GM13976 (cell line): Measurements from ENCODE around the gene TMEM87A.

Experiments
- DNase-seq: peaks from one replicate; pipeline ENCODE4 v3.0.0; 2012; ENCODE audit warnings: low spot score
- in situ Hi-C: fragments of 300-500 bp; cut with MboI; formaldehyde crosslinking; loops from one replicate; pipeline ENCODE4 v1.12.0; 2022; ENCODE audit warnings: low sequenced_read_pairs, mixed read lengths, inconsistent platforms; ENCODE audit not compliant: unreplicated experiment
- TF ChIP-seq, protein P1 (sequence below): IDR thresholded peaks from 2 replicates; pipeline ENCODE4 v1.5.1; 2012; ENCODE audit warnings: borderline replicate concordance, mild to moderate bottlenecking; ENCODE audit not compliant: insufficient read depth; ENCODE audit errors: extremely low read depth, missing control alignments, control extremely low read depth

The TMEM87A gene

DNA sequence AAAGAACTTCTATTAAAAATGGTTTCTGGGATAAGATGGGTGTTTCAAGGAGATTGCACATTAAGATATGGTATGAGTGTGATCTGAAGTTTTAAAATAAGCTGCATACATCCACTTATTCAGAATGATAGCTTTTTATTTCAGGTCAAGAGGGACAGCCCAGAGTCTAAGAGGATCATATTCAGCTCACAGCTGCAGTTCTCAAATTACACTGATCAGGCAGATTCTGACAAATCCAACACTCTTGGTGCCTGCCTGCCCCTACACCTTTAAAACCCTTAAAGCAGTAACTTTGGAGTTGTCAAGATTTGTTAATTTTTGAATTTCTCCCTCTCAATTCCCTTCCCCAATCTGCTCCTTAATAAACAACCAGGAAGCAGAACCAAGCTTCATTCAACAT, 9.1 kb upstream of the TMEM87A start:
- in situ Hi-C loops, result no loop called here
- no peak for DNase-seq
- TF ChIP-seq, protein P1, sequence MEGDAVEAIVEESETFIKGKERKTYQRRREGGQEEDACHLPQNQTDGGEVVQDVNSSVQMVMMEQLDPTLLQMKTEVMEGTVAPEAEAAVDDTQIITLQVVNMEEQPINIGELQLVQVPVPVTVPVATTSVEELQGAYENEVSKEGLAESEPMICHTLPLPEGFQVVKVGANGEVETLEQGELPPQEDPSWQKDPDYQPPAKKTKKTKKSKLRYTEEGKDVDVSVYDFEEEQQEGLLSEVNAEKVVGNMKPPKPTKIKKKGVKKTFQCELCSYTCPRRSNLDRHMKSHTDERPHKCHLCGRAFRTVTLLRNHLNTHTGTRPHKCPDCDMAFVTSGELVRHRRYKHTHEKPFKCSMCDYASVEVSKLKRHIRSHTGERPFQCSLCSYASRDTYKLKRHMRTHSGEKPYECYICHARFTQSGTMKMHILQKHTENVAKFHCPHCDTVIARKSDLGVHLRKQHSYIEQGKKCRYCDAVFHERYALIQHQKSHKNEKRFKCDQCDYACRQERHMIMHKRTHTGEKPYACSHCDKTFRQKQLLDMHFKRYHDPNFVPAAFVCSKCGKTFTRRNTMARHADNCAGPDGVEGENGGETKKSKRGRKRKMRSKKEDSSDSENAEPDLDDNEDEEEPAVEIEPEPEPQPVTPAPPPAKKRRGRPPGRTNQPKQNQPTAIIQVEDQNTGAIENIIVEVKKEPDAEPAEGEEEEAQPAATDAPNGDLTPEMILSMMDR, result no peak

DNA sequence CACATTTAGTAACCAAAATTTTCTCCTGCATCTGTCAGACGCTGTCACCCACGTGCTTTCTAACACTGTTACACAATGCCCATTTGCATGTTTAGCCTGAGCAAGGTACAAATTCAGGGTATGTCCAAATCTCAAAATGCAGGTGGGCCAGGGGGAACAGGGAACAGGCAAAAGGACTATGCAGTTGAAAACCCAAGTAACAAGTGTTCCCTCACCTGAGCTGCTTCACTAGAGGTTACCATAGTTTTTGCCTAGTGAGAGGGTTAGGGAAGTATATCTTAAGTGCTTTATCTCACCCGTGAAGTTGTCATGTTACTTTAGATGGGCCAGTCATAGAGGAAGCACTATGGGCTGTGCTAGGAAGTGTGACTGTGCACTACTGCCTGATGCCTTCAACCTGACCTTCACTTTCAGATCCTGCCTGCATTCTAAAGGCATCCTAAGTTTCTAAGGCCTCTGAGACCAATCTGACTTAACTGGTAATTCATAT, 6.0 kb upstream of the TMEM87A start:
- in situ Hi-C loops, result no loop called here
- DNase-seq, result no peak
- TF ChIP-seq, protein P1, result no peak

DNA sequence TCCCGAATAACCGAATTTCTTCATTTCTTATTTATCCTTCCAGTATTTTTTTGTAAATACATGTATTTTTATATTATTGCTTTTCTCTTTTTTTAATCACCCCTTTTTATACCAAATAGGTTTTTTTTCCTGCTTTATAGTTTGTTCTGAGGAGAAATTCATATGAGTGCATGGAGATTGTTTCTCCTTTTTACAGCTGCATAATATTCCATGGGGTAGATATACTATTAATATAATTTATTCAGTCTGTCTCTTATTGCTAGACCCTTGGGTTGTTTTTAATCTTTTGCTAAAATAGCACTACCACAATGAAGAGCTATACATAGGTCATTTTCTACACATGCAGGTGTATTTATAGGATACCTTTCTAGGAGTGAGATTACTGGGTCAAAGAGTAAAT, 3.5 kb upstream of the TMEM87A start:
- in situ Hi-C loops, result no loop called here
- no peak for DNase-seq
- TF ChIP-seq, protein P1, result no peak

DNA sequence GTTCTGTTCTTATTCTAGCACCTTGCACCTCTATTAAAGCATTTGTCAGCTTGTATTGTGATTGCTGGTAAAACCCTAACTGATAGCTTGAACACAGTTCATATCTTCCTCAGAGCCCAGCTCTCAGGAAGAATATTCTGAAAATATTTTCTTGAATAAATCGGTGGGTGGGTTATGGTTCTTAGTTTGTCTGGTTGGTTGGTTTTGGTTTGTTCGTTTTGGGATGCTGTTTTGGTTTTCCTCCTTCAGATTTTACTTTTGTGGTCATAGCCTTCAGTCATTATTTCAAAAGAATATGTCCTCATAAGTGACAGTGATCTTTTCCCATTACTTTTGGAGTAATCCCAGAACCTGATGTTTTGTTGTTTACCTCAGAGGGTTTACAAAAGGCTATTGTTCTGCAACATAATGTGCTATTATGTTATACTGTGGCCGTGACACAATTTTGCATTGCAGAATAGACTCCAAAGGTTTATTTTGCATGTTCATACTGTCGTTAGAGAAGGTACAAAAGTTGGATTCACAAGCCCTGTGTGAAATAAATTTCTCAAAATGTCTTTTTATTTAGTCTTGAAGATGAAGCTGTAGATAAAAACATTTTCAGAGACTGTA, 2.7 kb upstream of the TMEM87A start:
- TF ChIP-seq, protein P1, result no peak
- in situ Hi-C loops, result no loop called here
- no peak for DNase-seq

DNA sequence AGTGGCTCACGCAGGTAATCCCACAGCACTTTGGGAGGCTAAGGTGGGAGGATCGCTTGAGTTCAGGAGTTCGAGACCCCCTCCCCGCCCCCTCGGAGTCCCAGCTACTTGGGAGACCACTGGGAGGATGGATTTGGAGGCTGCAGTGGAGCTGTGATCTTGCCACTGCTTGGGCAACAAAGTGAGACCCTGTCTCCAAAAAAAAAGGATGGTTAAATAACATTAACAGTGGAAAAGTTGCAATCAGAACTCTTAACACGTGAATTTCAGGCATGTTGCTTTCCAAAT, 1.4 kb upstream of the TMEM87A start:
- TF ChIP-seq, protein P1, result no peak
- in situ Hi-C loops, result no loop called here
- DNase-seq, result no peak

DNA sequence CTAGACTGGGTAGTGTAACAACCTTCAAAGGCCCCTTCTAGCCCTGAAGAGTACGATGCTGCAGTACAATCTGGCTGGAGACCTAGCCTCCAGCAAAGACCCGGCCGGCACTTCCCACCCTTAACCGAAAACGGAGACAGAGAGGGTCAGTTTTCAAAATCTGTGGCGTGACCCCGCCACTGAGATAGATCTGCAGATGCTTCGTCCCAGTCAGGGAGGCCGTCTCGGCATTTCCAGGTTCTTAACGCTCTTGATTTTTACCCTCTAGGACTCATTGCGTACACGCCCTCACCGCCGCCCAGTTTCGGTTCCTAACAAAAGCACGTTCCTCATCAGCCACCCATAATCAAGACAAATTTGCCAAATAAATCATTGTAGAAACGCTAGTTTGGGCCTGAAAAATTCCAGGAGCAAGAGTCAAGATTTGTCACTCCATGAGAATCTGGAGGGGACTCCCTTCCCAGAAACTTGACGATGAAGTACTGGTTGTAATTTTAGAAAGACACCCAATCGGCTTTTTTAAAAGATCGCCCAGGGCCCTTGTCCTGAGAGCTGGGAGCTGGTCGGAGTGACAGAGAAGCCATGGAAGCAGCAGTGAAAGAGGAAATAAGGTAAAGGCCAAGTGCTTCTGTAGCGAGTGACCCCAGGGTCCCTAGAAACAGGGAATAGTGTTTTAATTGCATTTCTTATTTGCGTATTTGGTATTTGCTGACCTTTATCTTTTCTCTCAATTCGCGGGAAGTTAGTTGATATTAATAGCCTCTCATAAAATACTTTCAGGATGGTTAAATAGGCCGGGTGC, 868 bp upstream of the TMEM87A start:
- TF ChIP-seq, protein P1, result no peak
- DNase-seq, result peak; percentile 47
- in situ Hi-C loops, result no loop called here
